Thoracic aorta (tissue), 2 donors: ENCODE measurements around the gene XYLT2. TPM values are rescaled to one million over a fixed set of nuclear protein-coding genes. Genes with fewer than 3 reads are reported as not detected.

Source experiments
- ATAC-seq: fragments of 150-250 bp; one replicate; pipeline ENCODE4 v1.8.0; 2017; ENCODE audit warnings: low read depth; ENCODE audit not compliant: insufficient number of reproducible peaks, low FRiP score
- DNase-seq: peaks from one replicate; pipeline ENCODE4 v3.0.0-alpha.2; 2020; ENCODE audit warnings: low spot score
- H3K27ac ChIP-seq, 2 donors: fragments of 200-600 bp; sonication (generic); 1 replicate in 1 of 2; 2 replicates in 1 of 2; pipeline ENCODE4 v1.5.1; 2016; ENCODE audit warnings: mild to moderate bottlenecking in 2 of 2, moderate library complexity in 2 of 2
- H3K27me3 ChIP-seq: fragments of 200-600 bp; sonication (generic); replicated peaks from 2 replicates; pipeline ENCODE4 v1.6.0; 2016; ENCODE audit warnings: mild to moderate bottlenecking; ENCODE audit not compliant: insufficient read depth
- H3K36me3 ChIP-seq: fragments of 200-600 bp; sonication (generic); one replicate; pipeline ENCODE4 v1.5.1; 2016
- H3K4me1 ChIP-seq, 2 donors: fragments of 200-600 bp; sonication (generic); 1 replicate in 1 of 2; 2 replicates in 1 of 2; pipeline versions ENCODE4 v1.5.1 to v1.6.0; 2016; ENCODE audit warnings: low read depth in 2 of 2, mild to moderate bottlenecking in 1 of 2; ENCODE audit not compliant: control insufficient read depth in 1 of 2
- H3K4me3 ChIP-seq: fragments of 200-600 bp; sonication (generic); 2 replicates; pipeline ENCODE4 v1.5.1; 2016; ENCODE audit warnings: mild to moderate bottlenecking
- H3K9me3 ChIP-seq: fragments of 200-600 bp; sonication (generic); 2 replicates; pipeline ENCODE4 v1.5.1; 2016
- CTCF ChIP-seq: fragments of 200-600 bp; sonication (generic); IDR thresholded peaks from one replicate; pipeline ENCODE4 v1.5.1; 2019; ENCODE audit warnings: antibody characterized with exemption
- total RNA-seq, 2 donors: library from RNA; depleted of rRNA; stranded (reverse); fragments of >200 nt; gene quantifications; one replicate each; pipeline versions ENCODE4 v1.1.0 to v1.2.3, GENCODE V29; 2016

Gene XYLT2
- total RNA-seq, 2 donors from 2014 or later: 17.6 to 26.4 TPM

GRCh38 chr17:50347117-50347893 is 1.4 kb downstream of the XYLT2 start:
- H3K27ac ChIP-seq: no peak overlapping the region
- ATAC-seq (no peak), DNase-seq (no peak)
- H3K4me3 ChIP-seq: peak overlapping the region; percentile 86
- peaks cover 13 to 28% of the 10 kb centered on the region in 2 donors for H3K4me1 ChIP-seq
- no peaks in the 10 kb centered on the region for H3K36me3 ChIP-seq
- H3K9me3 ChIP-seq: no peaks in the 10 kb centered on the region
- no peaks in the 10 kb centered on the region for H3K27me3 ChIP-seq
- TF ChIP-seq CTCF: no peak

DNA sequence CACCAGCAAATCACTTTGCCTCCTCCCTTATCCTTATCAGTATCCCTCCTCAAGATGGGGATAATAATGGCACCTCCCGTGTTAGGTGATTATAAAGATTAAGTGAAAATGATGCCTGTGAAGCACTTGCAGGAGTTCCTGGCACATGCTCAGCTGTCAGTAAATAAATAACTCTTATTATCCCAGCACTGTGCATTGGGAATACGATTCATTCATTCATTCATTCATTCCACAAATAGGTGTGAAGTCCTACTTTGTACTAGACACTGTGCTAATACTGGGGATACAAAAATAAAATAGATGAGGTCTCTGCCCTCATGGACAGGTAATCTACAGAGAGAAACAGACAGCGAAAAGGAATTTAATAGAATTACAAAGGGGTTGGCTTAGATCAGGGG is 2.0 kb downstream of the XYLT2 start:
- Histone ChIP-seq H3K9me3 (no peaks in the 10 kb centered on the region), H3K4me3 (no peak overlapping the region), H3K36me3 (peaks cover 4% of the 10 kb centered on the region), H3K4me1 (peaks cover 13 to 28% of the 10 kb centered on the region in 2 donors), H3K27me3 (no peaks in the 10 kb centered on the region), H3K27ac (no peak overlapping the region)
- DNase-seq: no peak
- ATAC-seq: no peak
- no peak for TF ChIP-seq CTCF

DNA sequence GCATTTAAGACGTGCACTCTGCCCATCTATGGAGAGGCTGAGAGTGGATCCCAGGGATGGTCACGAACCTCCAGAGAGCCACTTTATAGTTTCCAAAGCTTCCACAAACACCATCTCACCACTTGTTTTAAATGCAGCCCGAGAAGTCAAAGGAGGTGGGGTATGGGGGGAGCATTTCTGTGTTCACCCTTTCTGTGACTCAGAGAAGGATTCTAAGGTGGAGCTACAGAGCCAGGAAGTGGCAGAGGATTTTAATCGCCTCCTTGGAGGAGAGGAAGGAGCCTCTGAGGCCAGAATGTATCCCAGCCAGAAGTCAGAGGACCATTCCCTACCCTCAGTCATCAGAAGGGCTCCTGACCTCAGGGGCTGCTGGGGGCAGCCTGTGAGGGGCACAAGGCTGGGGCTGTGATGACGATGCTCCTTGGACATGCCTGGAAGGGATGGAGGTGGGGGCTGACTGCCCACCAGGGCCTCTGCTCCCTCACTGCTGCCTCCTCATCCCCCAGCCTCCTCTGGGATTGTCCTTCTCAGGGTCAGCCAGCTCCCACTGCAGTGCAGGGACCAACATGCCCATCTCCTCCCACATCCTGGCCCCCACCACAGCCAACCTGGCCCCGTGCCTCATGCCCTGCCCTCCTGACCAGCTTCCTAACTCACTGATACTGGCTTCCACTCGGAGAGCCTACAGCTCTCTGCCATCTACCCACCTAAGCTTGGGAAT is 2.8 kb downstream of the XYLT2 start:
- H3K36me3 ChIP-seq: peaks cover 4% of the 10 kb centered on the region
- ATAC-seq (no peak), DNase-seq (no peak)
- TF ChIP-seq CTCF: no peak
- H3K4me3 ChIP-seq: no peak overlapping the region
- H3K27ac ChIP-seq: no peak overlapping the region
- H3K9me3 ChIP-seq: no peaks in the 10 kb centered on the region
- no peaks in the 10 kb centered on the region for H3K27me3 ChIP-seq
- peaks cover 13 to 28% of the 10 kb centered on the region in 2 donors for H3K4me1 ChIP-seq

GRCh38 chr17:50349243-50349600 is 3.3 kb downstream of the XYLT2 start:
- no peak for DNase-seq
- Histone ChIP-seq H3K4me1 (peaks cover 13 to 28% of the 10 kb centered on the region in 2 donors), H3K27me3 (no peaks in the 10 kb centered on the region), H3K27ac (no peak overlapping the region), H3K9me3 (no peaks in the 10 kb centered on the region), H3K36me3 (peaks cover 9% of the 10 kb centered on the region), H3K4me3 (no peak overlapping the region)
- no peak for TF ChIP-seq CTCF
- ATAC-seq: no peak

GRCh38 chr17:50350733-50351132 is 4.8 kb downstream of the XYLT2 start:
- H3K27me3 ChIP-seq: no peaks in the 10 kb centered on the region
- TF ChIP-seq CTCF: no peak
- H3K4me3 ChIP-seq: no peak overlapping the region
- H3K27ac ChIP-seq: no peak overlapping the region
- H3K4me1 ChIP-seq: peaks cover 9 to 22% of the 10 kb centered on the region in 2 donors
- no peak for DNase-seq
- ATAC-seq: no peak
- peaks cover 24% of the 10 kb centered on the region for H3K36me3 ChIP-seq
- H3K9me3 ChIP-seq: no peaks in the 10 kb centered on the region
